GM18907 (cell line): Measurements from ENCODE around the gene RHOBTB1.
"Not testable (repeated sequence)": the region's sequence is repeated elsewhere in the genome, so short reads cannot be mapped to it uniquely, and the experiment has no call there.

ENCODE experiments used
- ATAC-seq: cut with Tn5 transposase; IDR thresholded peaks from one replicate; pipeline ENCODE4 v1.9.1; 2021; ENCODE audit warnings: mild to moderate bottlenecking, moderate library complexity; ENCODE audit not compliant: unreplicated experiment

The RHOBTB1 gene

DNA sequence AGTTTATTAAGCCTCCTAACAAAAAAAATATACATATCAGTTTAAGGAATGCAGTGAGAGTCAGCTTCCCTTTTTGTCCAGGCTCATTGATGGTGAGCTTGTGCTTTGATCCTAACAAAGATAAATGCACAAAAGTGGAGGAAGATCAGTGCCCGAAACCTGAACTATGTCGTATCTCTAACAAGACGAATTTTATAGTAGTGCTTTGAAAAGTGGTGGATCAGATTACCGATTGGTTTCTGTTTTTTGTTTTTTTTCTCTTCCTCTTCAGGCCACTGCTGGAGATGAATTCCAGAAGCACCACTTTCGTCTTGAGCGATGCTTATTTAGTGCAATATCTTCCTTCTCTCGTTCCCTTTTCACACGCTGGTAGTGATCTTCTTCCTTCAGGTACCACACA is 72.8 kb downstream of the RHOBTB1 start:
- ATAC-seq: no peak

DNA sequence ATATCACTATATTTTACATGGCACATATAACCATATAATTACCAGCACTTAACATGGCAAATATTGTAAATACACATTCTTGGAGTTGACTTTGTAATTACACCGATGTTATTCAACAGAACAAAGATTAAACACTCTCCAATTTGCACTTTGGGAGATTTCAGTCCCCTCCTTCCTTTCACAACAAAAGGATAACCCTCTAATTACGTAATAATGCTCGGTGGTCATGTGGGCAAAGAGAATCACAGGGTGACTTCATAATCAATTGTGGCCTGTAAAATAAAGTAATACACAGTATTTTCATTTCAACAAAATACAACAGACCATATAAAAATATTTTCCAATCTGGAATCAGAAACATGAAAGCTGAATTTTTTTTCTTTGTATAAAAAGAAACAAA is 73.2 kb downstream of the RHOBTB1 start:
- no peak for ATAC-seq

DNA sequence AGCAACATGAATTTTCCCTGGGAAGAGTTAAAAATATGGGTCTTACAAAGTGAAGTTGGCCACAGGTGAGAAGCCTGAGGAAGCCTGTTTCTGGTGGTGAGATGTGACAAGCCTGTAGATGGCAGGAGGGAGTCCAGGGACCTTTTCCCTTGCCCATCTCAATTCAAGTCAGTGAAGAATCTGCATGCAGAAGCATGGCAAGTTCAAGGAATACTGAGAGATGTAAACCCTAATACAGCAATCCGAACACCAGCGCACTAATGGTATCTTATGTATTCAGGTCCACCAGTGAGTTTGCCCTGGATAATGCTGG is 73.6 kb downstream of the RHOBTB1 start:
- no peak for ATAC-seq

DNA sequence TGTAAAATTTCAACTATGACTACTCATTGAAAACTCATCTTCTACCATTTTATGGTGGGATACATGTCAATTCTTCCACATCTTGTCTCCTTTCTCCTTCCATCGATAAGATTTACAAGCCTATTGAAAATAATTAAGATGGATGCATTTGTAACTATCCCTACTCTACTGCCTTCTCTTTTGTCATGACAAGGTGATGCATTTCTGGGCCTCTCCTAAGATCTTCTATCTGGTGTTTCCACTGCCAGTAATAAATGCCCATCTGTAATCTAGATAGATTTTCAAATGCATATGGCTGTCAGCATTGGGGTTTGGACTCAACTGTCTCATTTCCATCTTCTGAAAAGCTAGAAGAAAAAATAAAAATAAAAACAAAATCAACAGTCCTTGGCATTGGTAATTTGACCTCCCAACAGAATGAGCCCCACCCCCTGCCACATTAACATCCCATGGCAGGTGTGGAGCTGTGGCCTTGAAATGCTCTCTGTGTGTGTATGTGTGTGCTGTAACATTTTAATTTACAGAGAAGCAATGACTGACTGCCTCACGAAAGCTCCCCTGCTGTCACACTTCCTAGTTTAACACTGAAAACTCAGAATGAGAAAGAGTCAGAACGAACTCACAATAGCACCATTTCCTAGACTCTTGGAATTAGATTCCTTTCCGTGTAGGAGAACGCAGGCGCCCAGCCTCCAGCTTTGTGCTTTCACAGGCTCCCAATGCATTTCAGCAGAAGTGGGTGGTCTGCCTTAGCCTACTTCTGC is 74.2 kb downstream of the RHOBTB1 start:
- ATAC-seq: no peak

DNA sequence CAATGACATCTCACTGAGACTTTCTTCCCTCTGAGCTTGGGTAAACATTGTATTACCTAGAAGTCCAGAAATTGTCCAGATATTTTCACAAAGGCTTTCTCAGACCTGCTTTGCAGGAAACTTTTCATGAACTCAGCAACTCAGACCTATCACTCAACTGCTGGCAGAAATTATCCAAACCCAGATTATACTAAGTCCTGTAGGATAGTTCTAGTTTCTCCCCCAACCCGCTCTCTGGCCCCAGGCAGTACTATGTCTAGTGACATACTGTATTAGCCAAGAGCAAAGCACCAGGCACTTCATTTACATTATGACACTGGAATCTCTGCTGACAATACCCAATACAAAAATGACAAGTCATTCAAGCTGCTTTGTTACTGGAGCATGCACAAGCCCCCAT is 75.0 kb downstream of the RHOBTB1 start:
- no peak for ATAC-seq

DNA sequence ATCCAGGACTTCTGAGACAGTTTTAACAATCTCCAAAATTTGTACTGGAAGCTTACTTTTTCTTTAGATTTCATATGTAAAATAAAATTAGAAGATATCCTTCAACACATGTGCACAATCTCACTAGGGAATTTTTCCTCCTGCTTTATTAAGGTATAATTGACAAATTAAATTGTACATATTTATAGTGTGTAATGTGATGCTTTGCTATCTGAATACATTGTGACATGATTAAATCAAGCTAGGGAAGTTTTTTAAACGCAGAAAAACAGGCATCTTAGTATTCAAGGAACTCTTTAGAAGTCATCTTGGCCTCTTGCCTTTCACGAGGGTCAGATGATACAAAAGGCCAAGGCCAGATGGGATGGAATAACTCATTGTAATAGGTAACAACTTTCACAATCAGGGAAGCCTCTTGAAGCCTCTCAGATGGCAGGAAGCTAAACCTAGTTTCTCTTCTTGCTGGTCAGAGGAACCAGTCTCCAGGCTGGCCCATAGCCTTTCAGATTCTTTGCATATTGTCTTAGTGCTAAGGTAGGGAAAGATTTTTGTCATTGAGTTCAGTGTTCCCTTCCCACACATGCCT is 78.7 kb downstream of the RHOBTB1 start:
- no peak for ATAC-seq

DNA sequence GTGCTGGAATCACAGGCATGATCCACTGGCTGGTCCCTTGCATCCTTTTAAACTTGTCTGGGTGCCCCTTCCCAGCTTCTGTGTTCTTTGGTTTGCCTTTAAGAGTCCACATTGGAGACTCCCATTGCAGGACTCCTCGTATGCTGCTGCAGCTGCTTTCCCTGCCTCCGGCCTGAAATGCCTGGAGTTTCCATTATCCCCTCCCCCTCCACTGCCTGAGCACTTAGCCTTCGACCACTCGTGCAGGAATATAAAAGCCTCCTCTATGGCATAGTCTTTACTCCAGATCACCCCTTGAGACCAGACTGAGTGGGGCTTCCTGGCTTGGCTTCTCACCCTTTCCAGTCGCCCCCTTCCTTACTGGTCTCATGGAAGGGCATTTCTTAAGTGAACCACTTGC is 80.2 kb downstream of the RHOBTB1 start:
- ATAC-seq: no peak

DNA sequence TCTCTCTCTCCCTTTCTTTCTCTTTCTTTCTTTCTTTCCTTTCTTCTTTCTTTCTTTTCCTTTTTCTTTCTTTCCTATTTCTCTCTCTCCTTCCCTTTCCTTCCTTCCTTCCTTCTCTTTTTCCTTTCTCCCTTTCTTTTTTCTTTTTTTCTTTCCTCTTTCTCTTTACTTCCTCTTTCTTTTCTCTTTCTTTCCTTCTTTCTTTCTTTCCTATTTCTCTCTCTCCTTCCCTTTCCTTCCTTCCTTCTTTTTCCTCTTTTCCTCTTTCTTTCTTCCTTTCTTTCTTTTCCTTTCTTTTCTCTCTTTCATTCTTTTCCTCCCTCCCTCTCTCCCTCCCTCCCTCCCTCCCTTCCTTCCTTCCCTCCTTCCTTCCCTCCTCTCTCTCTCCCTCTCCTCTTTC is 81.5 kb downstream of the RHOBTB1 start:
- no peak for ATAC-seq

DNA sequence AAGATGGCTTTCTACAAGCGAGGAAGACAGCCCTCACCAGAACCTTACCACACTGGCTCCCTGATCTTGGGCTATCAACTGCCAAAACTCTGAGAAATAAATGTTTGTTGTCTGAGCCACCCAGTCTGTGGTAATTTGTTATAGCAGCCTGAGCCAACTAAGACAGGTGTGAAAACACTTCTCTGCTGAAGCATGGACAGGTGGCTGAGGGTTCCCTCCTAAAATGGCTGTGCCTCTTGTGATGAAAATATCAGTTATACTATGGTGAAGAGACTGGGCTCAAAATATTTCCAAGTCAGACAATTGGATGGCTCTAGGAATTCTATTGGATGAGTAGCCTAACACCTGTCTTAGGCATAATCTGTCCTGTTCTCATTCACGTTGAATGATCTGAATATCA is 87.6 kb downstream of the RHOBTB1 start:
- ATAC-seq: no peak

DNA sequence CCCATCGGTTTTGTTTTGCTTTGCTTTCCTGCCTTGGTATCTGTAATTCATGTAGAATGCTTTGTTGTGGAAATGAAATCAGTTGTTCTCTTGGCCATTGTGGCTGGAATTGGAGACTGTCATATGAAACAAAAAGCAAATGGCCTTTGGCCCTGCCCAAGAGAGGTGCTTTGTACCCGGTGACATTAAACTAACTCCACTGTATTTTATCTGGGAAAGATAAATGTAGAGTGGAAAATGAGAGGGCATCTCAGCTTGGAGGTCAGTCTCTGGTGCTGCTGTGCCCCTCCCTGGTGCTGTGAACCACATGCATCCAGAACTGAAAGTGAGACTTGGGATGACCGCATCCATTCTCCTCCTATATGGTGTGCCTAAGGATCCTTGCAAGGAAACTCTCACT is 90.3 kb downstream of the RHOBTB1 start:
- no peak for ATAC-seq

DNA sequence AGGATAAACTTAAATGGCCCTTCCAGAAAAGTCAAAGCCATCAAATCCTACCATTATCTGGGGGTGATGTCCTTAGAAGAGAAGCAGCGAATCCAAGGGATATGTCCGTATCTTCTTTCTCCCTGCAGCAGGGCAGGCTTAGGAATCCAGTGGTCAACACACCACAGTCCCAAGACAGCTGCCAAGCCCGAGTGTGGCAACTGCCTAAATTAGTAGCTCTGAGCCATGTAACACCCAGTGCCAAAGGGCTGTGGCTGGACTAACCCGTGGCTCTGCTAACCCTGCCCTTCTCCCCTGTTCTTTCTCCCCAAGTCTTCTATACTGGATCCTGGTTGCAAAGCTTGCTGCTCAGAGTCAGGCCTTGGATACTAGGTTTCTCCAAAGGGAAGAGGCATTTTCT is 90.9 kb downstream of the RHOBTB1 start:
- no peak for ATAC-seq

DNA sequence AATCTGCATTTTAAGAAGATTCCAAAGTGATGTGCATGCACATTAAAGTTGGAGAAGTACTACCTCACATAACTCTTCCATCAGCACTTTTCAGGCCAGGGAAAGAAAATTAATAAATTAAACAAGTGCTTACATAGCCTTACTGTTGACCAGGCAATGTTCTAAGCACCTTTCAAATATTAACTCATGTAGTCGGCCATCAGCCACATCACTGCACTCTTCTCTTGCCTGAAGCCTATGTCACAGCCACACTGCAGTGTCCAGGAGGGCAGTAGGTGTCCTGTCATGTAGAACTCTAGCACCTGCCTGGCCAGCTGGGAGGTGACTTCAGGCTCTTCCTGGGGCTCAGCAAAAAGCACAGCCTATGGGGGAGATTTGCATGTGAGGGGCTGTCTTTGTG is 94.2 kb downstream of the RHOBTB1 start:
- no peak for ATAC-seq

DNA sequence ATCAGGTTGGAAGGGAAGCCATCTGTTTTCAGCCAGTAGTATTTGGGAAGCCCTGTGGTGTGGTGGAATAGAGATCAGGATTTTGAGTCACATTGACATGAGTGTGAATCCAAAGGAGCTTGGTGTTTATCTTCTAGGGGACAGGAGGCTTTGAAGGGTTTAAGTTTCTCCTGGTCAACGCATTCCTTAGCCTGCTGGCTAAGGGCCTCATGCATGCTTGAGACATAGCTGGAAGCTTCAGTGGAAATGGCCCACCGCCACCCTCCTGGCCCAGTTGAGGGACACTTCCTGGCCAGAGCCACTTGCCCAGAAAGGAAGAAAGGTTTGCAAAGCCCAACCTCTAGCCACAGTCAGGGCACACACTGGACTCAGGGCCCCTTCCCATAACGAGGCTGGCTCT is 94.8 kb downstream of the RHOBTB1 start:
- ATAC-seq: no peak

DNA sequence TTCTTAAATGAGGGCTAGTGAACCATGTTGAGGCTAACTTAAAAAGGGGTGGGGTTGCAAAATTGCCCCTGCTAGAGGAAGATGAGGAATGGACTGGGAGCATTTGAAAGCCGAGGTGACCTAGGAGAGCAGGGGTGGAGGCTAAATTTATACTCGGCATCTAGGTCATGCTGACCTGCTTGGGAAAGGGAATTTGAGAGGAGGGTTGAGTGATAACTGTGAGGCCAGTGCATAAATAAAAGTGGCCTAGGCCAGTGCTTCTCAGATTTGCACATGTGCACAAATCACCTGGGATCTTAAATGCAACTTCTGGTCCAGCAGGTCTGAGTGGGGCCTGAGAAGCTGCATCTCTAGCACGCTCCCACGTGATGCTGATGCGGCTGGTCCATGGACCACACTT is 95.3 kb downstream of the RHOBTB1 start:
- ATAC-seq: no peak

DNA sequence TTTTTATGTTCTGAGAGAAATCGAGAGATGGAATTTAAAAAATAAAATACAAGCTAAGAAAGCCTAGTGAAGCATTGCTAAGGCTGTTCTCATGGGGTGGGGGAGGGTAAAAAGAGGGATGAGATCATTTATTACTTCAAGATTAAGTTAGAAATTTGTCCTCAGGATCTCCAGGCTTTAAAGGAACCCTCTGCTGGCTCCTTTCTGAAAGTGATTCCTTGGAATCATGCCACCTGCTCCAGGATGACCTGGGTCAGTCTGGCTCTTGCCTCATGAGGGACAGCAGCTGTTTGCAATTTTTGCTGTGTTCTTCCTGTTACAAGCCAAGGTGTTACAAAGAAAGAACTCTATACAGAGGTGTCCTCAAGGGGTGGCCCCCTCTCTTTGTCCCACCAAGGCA is 95.9 kb downstream of the RHOBTB1 start:
- no peak for ATAC-seq

DNA sequence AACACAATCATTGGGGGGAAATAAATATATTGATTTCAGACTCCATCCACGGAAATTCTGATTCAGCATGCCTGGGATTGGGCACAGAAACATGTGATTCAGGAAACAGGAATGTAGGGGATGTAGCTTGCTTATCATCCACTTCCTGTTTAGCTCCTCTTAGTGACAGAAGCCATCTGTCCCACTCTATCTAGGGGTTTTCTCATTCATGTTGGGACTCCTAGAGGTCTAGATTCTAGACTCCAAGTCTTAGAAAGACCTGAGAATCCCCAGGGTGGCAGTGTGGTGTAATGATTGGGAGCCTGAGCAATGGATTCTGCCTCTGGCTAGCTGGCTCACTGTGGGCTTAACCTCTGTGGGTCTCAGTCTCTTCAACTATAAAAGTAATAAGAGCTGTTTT is 97.8 kb downstream of the RHOBTB1 start:
- ATAC-seq: no peak

DNA sequence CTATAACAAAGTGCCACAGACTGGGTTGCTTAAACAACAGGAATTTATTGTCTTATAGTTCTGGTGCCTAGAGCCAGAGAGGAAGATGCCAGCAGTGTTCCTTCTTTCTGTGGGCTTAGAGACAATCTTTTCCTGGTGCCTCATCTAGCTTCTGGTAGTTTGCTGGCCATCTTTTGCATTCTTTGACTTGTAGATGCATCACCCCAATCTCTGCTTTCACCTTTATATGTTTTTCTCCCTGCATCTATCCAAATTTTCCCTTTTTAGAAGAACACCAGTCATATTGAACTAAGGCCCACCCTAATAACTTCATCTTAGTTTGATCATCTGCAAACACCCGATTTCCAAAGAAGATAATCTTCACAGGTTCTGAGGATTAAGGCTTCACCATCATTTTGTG is 98.9 kb downstream of the RHOBTB1 start:
- no peak for ATAC-seq

DNA sequence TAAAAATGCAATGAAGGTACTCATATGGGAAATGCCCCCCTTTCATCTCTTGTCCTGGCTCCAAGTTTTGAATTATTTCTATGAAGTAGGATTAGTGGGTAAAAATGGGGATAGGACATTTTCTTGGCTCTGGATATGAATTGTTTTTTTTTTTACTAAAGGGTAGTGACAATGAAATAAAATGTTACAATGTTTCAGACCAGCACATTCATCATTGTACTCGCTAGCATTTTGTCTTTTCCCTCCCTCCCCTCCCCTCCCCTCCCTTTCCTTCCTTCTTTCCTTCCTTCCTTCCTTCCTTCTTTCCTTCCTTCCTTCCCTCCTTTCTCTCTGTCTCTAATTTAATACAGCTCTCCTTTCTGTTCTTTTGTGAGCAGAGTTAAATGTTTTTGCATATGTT is 101.3 kb downstream of the RHOBTB1 start:
- ATAC-seq: no peak

DNA sequence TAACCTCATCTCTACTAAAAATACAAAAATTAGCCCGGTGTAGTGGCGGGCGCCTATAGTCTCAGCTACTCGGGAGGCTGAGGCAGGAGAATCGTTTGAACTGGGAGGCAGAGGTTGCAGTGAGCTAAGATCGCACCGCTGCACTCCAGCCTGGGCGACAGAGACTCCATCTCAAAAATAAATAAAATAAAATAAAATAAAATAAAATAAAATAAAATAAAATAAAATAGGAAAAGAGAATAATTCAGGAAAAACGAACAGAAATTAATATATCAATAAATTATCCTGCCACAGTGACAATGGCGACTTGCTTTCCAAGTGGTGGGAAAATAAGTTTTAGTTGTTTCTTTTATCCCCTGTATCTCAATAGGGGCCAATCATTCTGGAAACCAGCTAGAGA is 102.8 kb downstream of the RHOBTB1 start:
- not testable (repeated sequence) for ATAC-seq

DNA sequence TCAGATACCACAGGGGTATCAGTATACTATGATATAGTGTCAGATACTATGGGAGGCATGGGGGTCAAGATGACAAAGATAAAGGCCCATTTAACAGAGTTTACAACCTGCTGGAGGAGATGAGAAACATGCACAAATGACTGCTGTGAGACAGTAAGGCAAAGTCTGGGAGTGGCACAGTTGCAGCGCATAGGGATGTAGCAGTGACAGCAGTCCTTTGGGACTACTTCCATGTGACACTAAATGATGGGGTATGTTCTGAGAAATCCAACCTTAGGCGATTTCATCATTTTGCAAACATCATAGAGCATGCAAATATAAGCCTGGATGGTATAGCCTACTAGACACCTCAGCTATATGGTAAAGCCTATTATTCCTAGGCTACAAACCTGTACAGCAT is 108.9 kb downstream of the RHOBTB1 start:
- no peak for ATAC-seq

DNA sequence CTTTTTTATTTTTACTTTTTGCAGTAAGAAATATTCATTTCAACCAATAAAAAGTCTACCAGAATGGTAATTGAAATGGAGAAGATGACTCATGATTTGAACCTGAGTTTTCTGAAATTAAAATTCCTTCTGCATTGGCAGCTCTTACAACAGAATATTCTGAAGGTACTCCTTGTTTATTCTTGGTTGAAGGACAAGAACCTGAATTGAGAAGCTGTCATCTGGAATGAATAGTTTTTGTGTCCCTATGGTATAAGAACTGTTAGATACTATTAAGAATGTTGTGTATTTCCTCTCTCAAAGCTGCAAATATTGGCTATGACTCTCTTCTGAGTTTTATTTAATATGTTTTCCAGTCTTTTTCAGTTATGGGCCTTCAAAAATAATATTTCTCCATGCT is 109.6 kb downstream of the RHOBTB1 start:
- no peak for ATAC-seq

DNA sequence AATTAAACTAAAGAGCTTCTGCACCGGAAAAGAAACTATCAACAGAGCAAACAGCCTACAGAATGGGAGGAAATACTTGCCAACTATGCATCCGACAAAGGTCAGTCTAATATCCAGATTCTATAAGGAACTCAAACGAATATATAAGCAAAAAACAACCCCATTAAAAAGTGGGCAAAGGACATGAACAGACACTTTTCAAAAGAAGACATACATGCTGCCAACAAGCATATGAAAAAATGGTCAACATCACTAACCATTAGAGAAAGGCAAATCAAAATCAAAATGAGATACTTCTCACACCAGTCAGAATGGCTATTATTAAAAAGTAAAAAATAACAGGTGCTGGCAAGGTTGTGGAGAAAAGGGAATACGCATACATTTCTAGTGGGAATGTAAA is 111.8 kb downstream of the RHOBTB1 start:
- ATAC-seq: not testable (repeated sequence)

DNA sequence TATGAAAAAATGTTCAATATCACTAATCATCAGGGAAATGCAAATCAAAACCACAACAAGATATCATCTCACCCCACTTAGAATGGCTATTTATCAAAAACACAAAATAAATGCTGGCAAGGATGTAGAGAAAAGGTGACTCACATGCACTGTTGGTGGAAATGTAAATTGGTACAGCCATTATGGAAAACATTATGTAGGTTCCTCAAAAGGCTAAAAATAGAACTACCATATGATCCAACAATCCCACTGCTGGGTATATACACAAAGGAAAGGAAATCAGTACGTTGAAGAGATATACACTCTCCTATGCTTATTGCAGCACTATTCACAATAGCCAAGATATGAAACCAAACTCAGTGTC is 115.5 kb downstream of the RHOBTB1 start:
- ATAC-seq: no peak
